ENCODE measurements around the gene IKZF5.

Gene IKZF5

GRCh38 chr10:123026302-123026701, 17.7 kb upstream of the IKZF5 start:
- TF ChIP-seq, protein P1, sequence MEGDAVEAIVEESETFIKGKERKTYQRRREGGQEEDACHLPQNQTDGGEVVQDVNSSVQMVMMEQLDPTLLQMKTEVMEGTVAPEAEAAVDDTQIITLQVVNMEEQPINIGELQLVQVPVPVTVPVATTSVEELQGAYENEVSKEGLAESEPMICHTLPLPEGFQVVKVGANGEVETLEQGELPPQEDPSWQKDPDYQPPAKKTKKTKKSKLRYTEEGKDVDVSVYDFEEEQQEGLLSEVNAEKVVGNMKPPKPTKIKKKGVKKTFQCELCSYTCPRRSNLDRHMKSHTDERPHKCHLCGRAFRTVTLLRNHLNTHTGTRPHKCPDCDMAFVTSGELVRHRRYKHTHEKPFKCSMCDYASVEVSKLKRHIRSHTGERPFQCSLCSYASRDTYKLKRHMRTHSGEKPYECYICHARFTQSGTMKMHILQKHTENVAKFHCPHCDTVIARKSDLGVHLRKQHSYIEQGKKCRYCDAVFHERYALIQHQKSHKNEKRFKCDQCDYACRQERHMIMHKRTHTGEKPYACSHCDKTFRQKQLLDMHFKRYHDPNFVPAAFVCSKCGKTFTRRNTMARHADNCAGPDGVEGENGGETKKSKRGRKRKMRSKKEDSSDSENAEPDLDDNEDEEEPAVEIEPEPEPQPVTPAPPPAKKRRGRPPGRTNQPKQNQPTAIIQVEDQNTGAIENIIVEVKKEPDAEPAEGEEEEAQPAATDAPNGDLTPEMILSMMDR (IDR thresholded peaks at IDR 0.05; ENCODE audit: low read depth, low read length), result no peak
- no peak for DNase-seq (ENCODE audit: low read depth in 2 of 2)
- H3K4me3 ChIP-seq (replicated peaks in 1 of 2; ENCODE audit: low read depth in 2 of 2, low read length in 2 of 2), result no peak overlapping the region

DNA sequence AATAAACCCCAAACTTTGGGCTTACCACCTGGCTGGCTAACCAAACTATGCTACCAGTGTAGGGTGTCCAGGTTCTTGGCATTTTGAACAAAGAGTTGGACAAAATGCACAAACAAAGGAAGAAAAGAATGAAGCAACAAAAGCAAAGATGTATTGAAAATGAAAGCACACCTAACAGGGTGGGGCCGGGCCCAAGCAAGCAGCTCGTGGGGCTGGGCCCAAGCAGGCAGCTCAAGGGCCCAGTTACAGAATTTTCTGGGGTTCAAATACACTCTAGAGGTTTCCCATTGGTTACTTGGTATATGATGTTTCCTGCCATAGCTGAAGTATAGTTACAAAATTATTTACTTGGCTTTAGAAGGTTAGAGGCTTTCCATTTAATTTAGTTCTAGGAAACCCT, 15.9 kb upstream of the IKZF5 start:
- TF ChIP-seq, protein P1 (IDR thresholded peaks at IDR 0.05; ENCODE audit: low read depth, low read length), result no peak
- DNase-seq (ENCODE audit: low read depth in 2 of 2), result no peak
- H3K4me3 ChIP-seq (replicated peaks in 1 of 2; ENCODE audit: low read depth in 2 of 2, low read length in 2 of 2), result no peak overlapping the region

GRCh38 chr10:123021517-123021916, 12.9 kb upstream of the IKZF5 start:
- DNase-seq (ENCODE audit: low read depth in 2 of 2), result peak; percentile 16 to 33
- H3K4me3 ChIP-seq (replicated peaks in 1 of 2; ENCODE audit: low read depth in 2 of 2, low read length in 2 of 2), result no peak overlapping the region
- TF ChIP-seq, protein P1 (IDR thresholded peaks at IDR 0.05; ENCODE audit: low read depth, low read length), result peak; percentile 26

- H3K4me3 ChIP-seq (replicated peaks in 1 of 2; ENCODE audit: low read depth in 2 of 2, low read length in 2 of 2), result no peak overlapping the region
- TF ChIP-seq, protein P1 (IDR thresholded peaks at IDR 0.05; ENCODE audit: low read depth, low read length), result no peak
- DNase-seq (ENCODE audit: low read depth in 2 of 2), result no peak
Observed at GRCh38 chr10:123019941-123020703, 11.5 kb upstream of the IKZF5 start.

- no peak for DNase-seq (ENCODE audit: low read depth in 2 of 2)
- TF ChIP-seq, protein P1 (IDR thresholded peaks at IDR 0.05; ENCODE audit: low read depth, low read length), result no peak
- H3K4me3 ChIP-seq (replicated peaks in 1 of 2; ENCODE audit: low read depth in 2 of 2, low read length in 2 of 2), result no peak overlapping the region
Observed at GRCh38 chr10:123019264-123019663, 10.7 kb upstream of the IKZF5 start.

DNA sequence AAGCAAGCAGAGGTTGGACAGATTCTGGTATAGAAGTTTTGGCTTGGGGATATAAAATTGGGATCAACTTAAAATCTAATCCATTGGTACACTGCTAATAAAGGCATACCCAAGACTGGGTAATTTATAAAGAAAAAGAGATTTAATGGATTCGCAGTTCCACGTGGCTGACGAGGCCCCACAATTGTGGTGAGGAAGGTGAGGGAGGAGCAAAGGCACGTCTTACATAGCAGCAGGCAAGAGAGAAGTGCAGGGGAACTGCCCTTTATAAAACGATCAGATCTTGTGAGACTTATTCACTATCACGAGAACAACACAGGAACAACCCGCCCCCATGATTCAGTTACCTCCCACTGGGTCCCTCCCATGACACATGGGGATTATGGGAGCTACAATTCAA, 9.9 kb upstream of the IKZF5 start:
- DNase-seq (ENCODE audit: low read depth in 2 of 2), result no peak
- H3K4me3 ChIP-seq (replicated peaks in 1 of 2; ENCODE audit: low read depth in 2 of 2, low read length in 2 of 2), result no peak overlapping the region
- TF ChIP-seq, protein P1 (IDR thresholded peaks at IDR 0.05; ENCODE audit: low read depth, low read length), result no peak

Measured in cardiac fibroblast (primary cell).